ENCODE data around the gene STK11. TPM values are rescaled to one million over a fixed set of nuclear protein-coding genes. Genes with fewer than 3 reads are reported as not detected.

Gene STK11
- total RNA-seq, 3 donors from 2014 or later (not counting 1 experiment from before 2014, with no cell fraction given) = 51.5 to 61.1 (median 54.0) TPM

DNA sequence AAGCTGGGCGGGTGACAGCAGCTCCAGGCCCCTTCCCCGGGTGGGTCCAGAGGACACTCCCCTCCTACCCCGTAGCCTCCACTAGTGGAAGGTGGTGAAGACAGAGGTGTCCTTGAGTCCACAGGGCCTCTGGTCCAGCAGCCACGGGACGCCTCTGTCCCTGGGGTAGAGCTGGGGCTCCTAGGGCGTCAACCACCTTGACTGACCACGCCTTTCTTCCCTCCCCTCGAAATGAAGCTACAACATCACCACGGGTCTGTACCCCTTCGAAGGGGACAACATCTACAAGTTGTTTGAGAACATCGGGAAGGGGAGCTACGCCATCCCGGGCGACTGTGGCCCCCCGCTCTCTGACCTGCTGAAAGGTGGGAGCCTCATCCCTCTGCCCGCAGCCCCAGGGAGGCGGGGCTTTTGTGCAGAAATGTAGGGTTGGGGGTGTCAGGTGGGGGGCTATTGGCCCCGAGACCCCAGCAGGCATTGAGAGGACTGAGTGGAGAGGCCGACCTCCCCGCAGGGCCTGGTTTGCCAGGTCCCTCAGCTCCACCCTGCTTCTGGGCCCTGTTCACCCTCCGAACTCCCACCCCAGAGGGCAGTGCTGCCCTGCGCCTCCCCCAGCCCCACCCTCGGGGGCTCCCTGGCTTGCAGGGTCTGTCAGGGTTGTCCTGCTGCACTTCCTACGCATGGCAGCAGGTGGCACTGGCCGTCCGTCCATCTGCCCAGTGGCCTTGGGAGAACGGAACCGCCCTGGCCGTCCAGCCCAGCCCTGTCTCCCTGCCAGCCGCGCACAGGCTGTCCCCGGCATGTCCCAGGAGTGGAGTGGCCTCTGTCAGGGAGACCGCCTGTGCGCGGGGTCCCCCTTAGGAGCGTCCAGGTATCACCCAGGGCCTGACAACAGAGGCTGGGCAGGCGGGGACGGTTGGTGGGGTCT is 15.7 kb downstream of the STK11 start:
- Histone ChIP-seq H3K36me3 (ENCODE audit: control insufficient read depth, insufficient read depth, low read length) (peaks cover 38% of the 10 kb centered on the region), H3K9me3 (ENCODE audit: control insufficient read depth, insufficient read depth, low read length) (no peaks in the 10 kb centered on the region), H3K27ac (ENCODE audit: low read length) (no peak overlapping the region), H3K27me3 (ENCODE audit: control insufficient read depth, insufficient read depth, low read length) (no peaks in the 10 kb centered on the region), H3K4me3 (ENCODE audit: low read length) (no peak overlapping the region), H3K4me1 (ENCODE audit: control insufficient read depth, insufficient read depth, low read length) (no peaks in the 10 kb centered on the region)
- Mint-ChIP-seq H3K4me1 (no peaks in the 10 kb centered on the region), H3K27me3 (ENCODE audit: low read depth in 2 of 2) (no peaks in the 10 kb centered on the region), H3K4me3 (no peak overlapping the region), H3K36me3 (no peaks in the 10 kb centered on the region), H3K9me3 (no peaks in the 10 kb centered on the region), H3K27ac (no peak overlapping the region)
- ATAC-seq (peak in 2 of 3 donors; percentile 26 to 46), DNase-seq (no peak)
- intact Hi-C loops (cut with micrococcal nuclease) = no loop called here
- WGBS (ENCODE audit: insufficient coverage) = 91% methylated on average over 35 of the region's 38 CpGs
- TF ChIP-seq, protein P1, sequence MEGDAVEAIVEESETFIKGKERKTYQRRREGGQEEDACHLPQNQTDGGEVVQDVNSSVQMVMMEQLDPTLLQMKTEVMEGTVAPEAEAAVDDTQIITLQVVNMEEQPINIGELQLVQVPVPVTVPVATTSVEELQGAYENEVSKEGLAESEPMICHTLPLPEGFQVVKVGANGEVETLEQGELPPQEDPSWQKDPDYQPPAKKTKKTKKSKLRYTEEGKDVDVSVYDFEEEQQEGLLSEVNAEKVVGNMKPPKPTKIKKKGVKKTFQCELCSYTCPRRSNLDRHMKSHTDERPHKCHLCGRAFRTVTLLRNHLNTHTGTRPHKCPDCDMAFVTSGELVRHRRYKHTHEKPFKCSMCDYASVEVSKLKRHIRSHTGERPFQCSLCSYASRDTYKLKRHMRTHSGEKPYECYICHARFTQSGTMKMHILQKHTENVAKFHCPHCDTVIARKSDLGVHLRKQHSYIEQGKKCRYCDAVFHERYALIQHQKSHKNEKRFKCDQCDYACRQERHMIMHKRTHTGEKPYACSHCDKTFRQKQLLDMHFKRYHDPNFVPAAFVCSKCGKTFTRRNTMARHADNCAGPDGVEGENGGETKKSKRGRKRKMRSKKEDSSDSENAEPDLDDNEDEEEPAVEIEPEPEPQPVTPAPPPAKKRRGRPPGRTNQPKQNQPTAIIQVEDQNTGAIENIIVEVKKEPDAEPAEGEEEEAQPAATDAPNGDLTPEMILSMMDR (IDR thresholded peaks at IDR 0.05) = no peak

DNA sequence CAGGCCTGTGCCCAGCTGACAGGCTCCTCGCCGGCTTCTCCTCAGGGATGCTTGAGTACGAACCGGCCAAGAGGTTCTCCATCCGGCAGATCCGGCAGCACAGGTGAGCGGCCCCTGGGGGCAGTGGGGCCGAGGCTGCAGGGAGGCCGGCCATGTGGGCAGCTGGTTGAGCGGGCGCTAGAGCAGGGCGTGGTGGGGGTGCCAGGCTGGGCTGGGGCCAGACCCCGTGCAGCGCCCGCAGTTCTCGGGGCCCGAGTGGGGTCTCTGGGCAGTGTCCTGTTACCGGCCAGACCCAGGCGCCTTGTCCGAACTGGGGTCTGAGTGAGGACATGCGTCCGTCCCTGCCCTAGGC is 16.3 kb downstream of the STK11 start:
- Mint-ChIP-seq H3K36me3 (no peaks in the 10 kb centered on the region), H3K9me3 (no peaks in the 10 kb centered on the region), H3K4me1 (no peaks in the 10 kb centered on the region), H3K27ac (no peak overlapping the region), H3K4me3 (no peak overlapping the region), H3K27me3 (ENCODE audit: low read depth in 2 of 2) (no peaks in the 10 kb centered on the region)
- Histone ChIP-seq H3K27ac (ENCODE audit: low read length) (no peak overlapping the region), H3K4me3 (ENCODE audit: low read length) (no peak overlapping the region), H3K27me3 (ENCODE audit: control insufficient read depth, insufficient read depth, low read length) (no peaks in the 10 kb centered on the region), H3K9me3 (ENCODE audit: control insufficient read depth, insufficient read depth, low read length) (no peaks in the 10 kb centered on the region), H3K36me3 (ENCODE audit: control insufficient read depth, insufficient read depth, low read length) (peaks cover 41% of the 10 kb centered on the region), H3K4me1 (ENCODE audit: control insufficient read depth, insufficient read depth, low read length) (no peaks in the 10 kb centered on the region)
- WGBS (ENCODE audit: insufficient coverage) = 97% methylated on average over 22 of the region's 22 CpGs
- TF ChIP-seq, protein P1 (IDR thresholded peaks at IDR 0.05) = no peak
- intact Hi-C loops (cut with micrococcal nuclease) = no loop called here
- DNase-seq (no peak), ATAC-seq (no peak)

DNA sequence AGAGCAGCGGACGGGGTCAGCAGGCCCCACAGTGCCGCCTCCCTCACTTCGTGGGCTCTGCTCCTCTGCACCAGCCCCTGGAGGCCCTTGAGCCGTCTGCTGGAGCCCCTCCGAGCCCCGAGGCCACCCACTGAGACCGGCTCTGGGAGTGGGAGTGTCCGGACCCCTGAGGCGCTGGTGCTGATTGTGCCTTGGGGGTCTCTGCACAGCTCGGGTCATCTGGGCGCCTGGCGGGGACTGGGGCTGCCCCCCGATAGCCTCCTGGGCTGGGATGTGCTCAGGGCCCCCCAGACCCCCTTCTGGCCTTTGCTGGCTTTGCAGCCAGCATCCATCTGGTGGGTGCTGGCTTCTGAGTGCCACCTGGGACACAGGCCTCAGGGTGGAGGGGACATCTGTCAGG is 16.8 kb downstream of the STK11 start:
- Mint-ChIP-seq H3K4me3 (no peak overlapping the region), H3K4me1 (no peaks in the 10 kb centered on the region), H3K36me3 (no peaks in the 10 kb centered on the region), H3K27me3 (ENCODE audit: low read depth in 2 of 2) (no peaks in the 10 kb centered on the region), H3K9me3 (no peaks in the 10 kb centered on the region), H3K27ac (no peak overlapping the region)
- WGBS (ENCODE audit: insufficient coverage) = 95% methylated on average over 14 of the region's 14 CpGs
- H3K36me3 ChIP-seq (ENCODE audit: control insufficient read depth, insufficient read depth, low read length) = peaks cover 45% of the 10 kb centered on the region
- H3K4me3 ChIP-seq (ENCODE audit: low read length) = no peak overlapping the region
- ATAC-seq (no peak), DNase-seq (no peak)
- TF ChIP-seq, protein P1 (IDR thresholded peaks at IDR 0.05) = no peak
- intact Hi-C loops (cut with micrococcal nuclease) = no loop called here
- H3K9me3 ChIP-seq (ENCODE audit: control insufficient read depth, insufficient read depth, low read length) = no peaks in the 10 kb centered on the region
- no peak overlapping the region for H3K27ac ChIP-seq (ENCODE audit: low read length)
- no peaks in the 10 kb centered on the region for H3K4me1 ChIP-seq (ENCODE audit: control insufficient read depth, insufficient read depth, low read length)
- H3K27me3 ChIP-seq (ENCODE audit: control insufficient read depth, insufficient read depth, low read length) = no peaks in the 10 kb centered on the region
